DND-41 (cell line): ENCODE data around the gene ATP1B1.
A peak's percentile ranks its signal among the peaks of the same experiment; 100 is the strongest.

Experiments
- ATAC-seq: fragments of 200-7000 bp; cut with Tn5 transposase; 3 replicates; pipeline ENCODE4 v1.9.1; 2021; ENCODE audit warnings: low read depth; ENCODE audit not compliant: insufficient read depth
- DNase-seq: peaks from one replicate; pipeline ENCODE4 v3.0.0-alpha.2; 2020
- H2AFZ ChIP-seq: 2 replicates; pipeline ENCODE4 v1.6.0; 2012; ENCODE audit warnings: low read depth, low read length
- H3K27ac ChIP-seq: 2 replicates; pipeline ENCODE4 v1.5.1; 2012; ENCODE audit warnings: low read length, inconsistent platforms
- H3K27me3 ChIP-seq: fragments of 200-600 bp; sonication (generic); 2 replicates; pipeline ENCODE4 v1.6.0; 2012; ENCODE audit warnings: low read length, mild to moderate bottlenecking, inconsistent platforms; ENCODE audit not compliant: insufficient read depth, poor library complexity
- H3K36me3 ChIP-seq: 2 replicates; pipeline ENCODE4 v1.5.1; 2012; ENCODE audit warnings: low read length, inconsistent platforms; ENCODE audit not compliant: insufficient read depth
- H3K4me1 ChIP-seq: 2 replicates; pipeline ENCODE4 v1.5.1; 2012; ENCODE audit warnings: mild to moderate bottlenecking, low read length; ENCODE audit not compliant: insufficient read depth
- H3K4me2 ChIP-seq: 2 replicates; pipeline ENCODE4 v1.6.0; 2012; ENCODE audit warnings: mild to moderate bottlenecking, moderate library complexity, low read length, inconsistent platforms; ENCODE audit not compliant: insufficient read depth
- H3K4me3 ChIP-seq, 2 experiments: fragments of 200-600 bp in 1 of 2; shearing (Covaris generic) in 1 of 2; 2 replicates each; pipeline ENCODE4 v1.5.1; 2012 to 2016; ENCODE audit warnings: inconsistent platforms in 2 of 2, low read length in 2 of 2, mild to moderate bottlenecking in 2 of 2, low read depth in 1 of 2, moderate library complexity in 1 of 2
- H3K79me2 ChIP-seq: 2 replicates; pipeline ENCODE4 v1.6.0; 2012; ENCODE audit warnings: low read length, inconsistent platforms; ENCODE audit not compliant: insufficient read depth
- H3K9ac ChIP-seq: 2 replicates; pipeline ENCODE4 v1.6.0; 2012; ENCODE audit warnings: low read depth, mild to moderate bottlenecking, inconsistent platforms, low read length, moderate library complexity
- H3K9me3 ChIP-seq: 2 replicates; pipeline ENCODE4 v1.5.1; 2012; ENCODE audit warnings: low read length, moderate library complexity, mild to moderate bottlenecking, inconsistent platforms; ENCODE audit not compliant: insufficient read depth, severe bottlenecking
- H4K20me1 ChIP-seq: 2 replicates; pipeline ENCODE4 v1.6.0; 2012; ENCODE audit warnings: low read length; ENCODE audit not compliant: insufficient read depth
- CTCF ChIP-seq: IDR thresholded peaks from 2 replicates; pipeline ENCODE4 v1.5.1; 2012; ENCODE audit warnings: borderline replicate concordance, low read length, moderate library complexity, mild to moderate bottlenecking; ENCODE audit not compliant: poor library complexity, severe bottlenecking; ENCODE audit errors: extremely low read depth
- EZH2 ChIP-seq: IDR thresholded peaks from 3 replicates; pipeline ENCODE4 v1.6.1; 2012; ENCODE audit warnings: borderline replicate concordance, low read depth, mild to moderate bottlenecking, moderate library complexity, low read length, inconsistent platforms; ENCODE audit not compliant: severe bottlenecking

ATP1B1 gene

GRCh38 chr1:169070958-169071357 is 35.5 kb upstream of the ATP1B1 start:
- Histone ChIP-seq H3K4me2 (no peak overlapping the region), H3K9ac (no peak overlapping the region), H2AFZ (no peak overlapping the region), H3K27ac (no peak overlapping the region), H3K4me1 (no peaks in the 10 kb centered on the region), H3K79me2 (no peaks in the 10 kb centered on the region), H3K36me3 (no peaks in the 10 kb centered on the region), H3K4me3 (no peak overlapping the region), H3K9me3 (peaks cover 3% of the 10 kb centered on the region), H3K27me3 (no peaks in the 10 kb centered on the region), H4K20me1 (no peaks in the 10 kb centered on the region)
- ATAC-seq (no peak), DNase-seq (no peak)
- TF ChIP-seq EZH2 (no peak), CTCF (peak; percentile 20)

- no peaks in the 10 kb centered on the region for H3K79me2 ChIP-seq
- H3K9me3 ChIP-seq: no peaks in the 10 kb centered on the region
- no peak overlapping the region for H3K27ac ChIP-seq
- H4K20me1 ChIP-seq: no peaks in the 10 kb centered on the region
- H2AFZ ChIP-seq: no peak overlapping the region
- H3K4me3 ChIP-seq: no peak overlapping the region
- H3K36me3 ChIP-seq: no peaks in the 10 kb centered on the region
- H3K4me2 ChIP-seq: no peak overlapping the region
- ATAC-seq (no peak), DNase-seq (no peak)
- H3K27me3 ChIP-seq: no peaks in the 10 kb centered on the region
- H3K9ac ChIP-seq: no peak overlapping the region
- H3K4me1 ChIP-seq: no peaks in the 10 kb centered on the region
- no peak for TF ChIP-seq CTCF
- no peak for TF ChIP-seq EZH2
These were observed 33.4 kb upstream of the ATP1B1 start for GRCh38 chr1:169072945-169073725.

- Histone ChIP-seq H3K9me3 (no peaks in the 10 kb centered on the region), H3K27me3 (no peaks in the 10 kb centered on the region), H3K79me2 (no peaks in the 10 kb centered on the region), H3K4me1 (no peaks in the 10 kb centered on the region), H4K20me1 (no peaks in the 10 kb centered on the region), H3K4me3 (no peak overlapping the region), H3K36me3 (no peaks in the 10 kb centered on the region), H3K27ac (no peak overlapping the region), H3K9ac (no peak overlapping the region), H2AFZ (no peak overlapping the region), H3K4me2 (no peak overlapping the region)
- TF ChIP-seq EZH2 (no peak), CTCF (no peak)
- ATAC-seq (no peak), DNase-seq (no peak)
These were observed 28.2 kb upstream of the ATP1B1 start for GRCh38 chr1:169078163-169078883.
